Endothelial cell of hepatic sinusoid (primary cell): ENCODE data around the gene ANKMY1.

ENCODE experiments used
- in situ Hi-C: cut with HindIII; loops from 2 replicates; pipeline ENCODE4 v1.10.0; 2017; ENCODE audit warnings: low sequenced_read_pairs

ANKMY1 gene

DNA sequence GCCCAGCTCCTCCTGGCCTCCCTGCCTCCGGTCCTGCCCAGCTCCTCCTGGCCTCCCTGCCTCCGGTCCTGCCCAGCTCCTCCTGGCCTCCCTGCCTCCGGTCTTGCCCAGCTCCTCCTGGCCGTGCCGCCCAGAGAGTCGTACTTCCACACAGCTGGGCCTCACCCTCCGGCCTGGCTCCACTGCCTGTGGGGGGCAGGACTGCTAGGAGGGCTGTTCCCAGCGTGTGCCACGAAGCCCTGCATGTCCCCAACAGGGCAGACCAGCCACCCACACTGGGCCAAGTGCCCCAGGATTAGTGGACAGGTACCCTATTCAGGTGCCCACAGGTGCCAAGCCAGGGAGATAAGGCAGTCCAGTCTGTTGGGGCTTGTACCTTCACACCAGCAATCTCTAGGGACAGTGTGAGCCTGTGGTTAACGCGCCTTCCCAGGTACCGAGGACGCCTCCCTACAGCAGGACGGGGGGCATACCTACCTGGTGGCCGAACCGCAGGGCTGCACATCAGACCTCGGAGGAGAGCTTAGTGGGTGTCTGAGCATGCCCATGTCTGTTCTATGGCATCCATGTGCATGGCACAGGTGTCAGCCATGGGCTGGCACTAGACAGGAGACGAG lies 117.0 kb downstream of the ANKMY1 start:
- in situ Hi-C loops, result no loop called here

DNA sequence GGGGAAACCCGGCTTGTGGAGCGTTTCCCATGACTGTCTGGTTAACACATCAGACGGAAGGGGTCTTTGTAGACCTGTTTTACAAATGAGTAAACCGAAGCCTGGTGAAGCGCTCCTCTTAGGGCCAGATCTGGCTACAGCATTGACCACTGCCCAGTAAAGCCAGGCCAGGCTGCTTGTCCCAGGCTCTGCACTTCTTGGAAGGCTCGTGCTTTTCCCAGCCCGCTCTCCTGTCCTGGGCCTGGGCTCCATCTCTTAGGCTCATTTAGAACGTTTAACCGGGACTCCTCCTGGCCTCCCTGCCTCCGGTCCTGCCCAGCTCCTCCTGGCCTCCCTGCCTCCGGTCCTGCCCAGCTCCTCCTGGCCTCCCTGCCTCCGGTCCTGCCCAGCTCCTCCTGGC lies 117.5 kb downstream of the ANKMY1 start:
- in situ Hi-C loops, result no loop called here

GRCh38 chr2:240439698-240440151 lies 118.1 kb downstream of the ANKMY1 start:
- in situ Hi-C loops, result loop anchor here (5.0 kb wide), 2 partner anchors 52 to 202 kb away; no protein-coding TSS in a partner anchor

- in situ Hi-C loops, result loop anchor here (5.0 kb wide), 2 partner anchors 52 to 202 kb away; no protein-coding TSS in a partner anchor
Measured at GRCh38 chr2:240438810-240439697, 118.7 kb downstream of the ANKMY1 start.

GRCh38 chr2:240437861-240438809 lies 119.7 kb downstream of the ANKMY1 start:
- in situ Hi-C loops, result loop anchor here (5.0 kb wide), 2 partner anchors 51 to 201 kb away; no protein-coding TSS in a partner anchor

- in situ Hi-C loops, result loop anchor here (5.0 kb wide), 2 partner anchors 50 to 200 kb away; no protein-coding TSS in a partner anchor
Measured at GRCh38 chr2:240437551-240437860, 120.3 kb downstream of the ANKMY1 start.

GRCh38 chr2:240436683-240437550 lies 120.9 kb downstream of the ANKMY1 start:
- in situ Hi-C loops, result loop anchor here (5.0 kb wide), 2 partner anchors 50 to 200 kb away; no protein-coding TSS in a partner anchor

- in situ Hi-C loops, result loop anchor here (5.0 kb wide), 2 partner anchors 49 to 199 kb away; no protein-coding TSS in a partner anchor
Measured at GRCh38 chr2:240435948-240436682, 121.7 kb downstream of the ANKMY1 start.

- in situ Hi-C loops, result loop anchor here (5.0 kb wide), 2 partner anchors 48 to 198 kb away; no protein-coding TSS in a partner anchor
Measured at GRCh38 chr2:240435457-240435947, 122.3 kb downstream of the ANKMY1 start, which contains the start of gene GPC1. Gene GPC1, plus strand, starts transcription at chr2:240435663. Its CDS starts 256 bp downstream, at chr2:240435919.

GRCh38 chr2:240434728-240435456 lies 122.9 kb downstream of the ANKMY1 start:
- in situ Hi-C loops, result loop anchor here (5.0 kb wide), 2 partner anchors 48 to 198 kb away; no protein-coding TSS in a partner anchor

DNA sequence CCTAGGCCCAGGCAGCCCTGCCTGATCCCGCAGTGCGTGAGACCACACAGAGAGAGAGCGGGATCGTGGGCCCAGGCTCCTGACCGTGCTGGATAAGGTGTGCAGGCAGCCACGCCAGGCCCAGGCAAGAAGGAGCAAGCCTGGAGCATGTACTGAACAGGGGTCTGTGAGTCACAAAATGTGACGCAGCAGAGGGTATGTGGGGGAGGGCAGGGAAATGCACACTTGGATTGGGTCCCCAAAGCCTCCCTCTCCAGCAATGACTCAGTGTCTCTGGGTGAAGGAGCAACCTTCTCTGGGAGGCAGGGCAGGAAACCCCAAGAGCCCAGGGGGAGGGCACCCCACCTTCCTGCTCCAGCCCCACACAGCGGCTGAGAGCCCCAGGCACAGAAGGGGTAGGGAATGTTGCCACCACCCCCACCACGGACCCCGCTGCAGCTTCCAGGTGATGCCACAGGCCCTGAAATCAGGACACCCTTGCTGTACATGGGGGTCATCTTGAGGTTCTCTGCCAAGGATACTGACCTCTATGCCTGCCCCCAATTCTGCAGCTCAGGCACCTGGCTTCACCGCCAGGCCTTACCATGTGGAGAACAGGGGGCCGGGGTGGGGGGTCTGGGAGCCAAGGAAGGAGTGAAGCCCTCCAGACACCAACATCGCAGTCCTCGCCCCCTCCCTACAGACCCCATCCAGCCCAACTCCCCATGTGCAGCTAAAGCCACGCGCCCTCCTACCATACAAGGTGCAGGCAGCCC lies 123.6 kb downstream of the ANKMY1 start:
- in situ Hi-C loops, result no loop called here

DNA sequence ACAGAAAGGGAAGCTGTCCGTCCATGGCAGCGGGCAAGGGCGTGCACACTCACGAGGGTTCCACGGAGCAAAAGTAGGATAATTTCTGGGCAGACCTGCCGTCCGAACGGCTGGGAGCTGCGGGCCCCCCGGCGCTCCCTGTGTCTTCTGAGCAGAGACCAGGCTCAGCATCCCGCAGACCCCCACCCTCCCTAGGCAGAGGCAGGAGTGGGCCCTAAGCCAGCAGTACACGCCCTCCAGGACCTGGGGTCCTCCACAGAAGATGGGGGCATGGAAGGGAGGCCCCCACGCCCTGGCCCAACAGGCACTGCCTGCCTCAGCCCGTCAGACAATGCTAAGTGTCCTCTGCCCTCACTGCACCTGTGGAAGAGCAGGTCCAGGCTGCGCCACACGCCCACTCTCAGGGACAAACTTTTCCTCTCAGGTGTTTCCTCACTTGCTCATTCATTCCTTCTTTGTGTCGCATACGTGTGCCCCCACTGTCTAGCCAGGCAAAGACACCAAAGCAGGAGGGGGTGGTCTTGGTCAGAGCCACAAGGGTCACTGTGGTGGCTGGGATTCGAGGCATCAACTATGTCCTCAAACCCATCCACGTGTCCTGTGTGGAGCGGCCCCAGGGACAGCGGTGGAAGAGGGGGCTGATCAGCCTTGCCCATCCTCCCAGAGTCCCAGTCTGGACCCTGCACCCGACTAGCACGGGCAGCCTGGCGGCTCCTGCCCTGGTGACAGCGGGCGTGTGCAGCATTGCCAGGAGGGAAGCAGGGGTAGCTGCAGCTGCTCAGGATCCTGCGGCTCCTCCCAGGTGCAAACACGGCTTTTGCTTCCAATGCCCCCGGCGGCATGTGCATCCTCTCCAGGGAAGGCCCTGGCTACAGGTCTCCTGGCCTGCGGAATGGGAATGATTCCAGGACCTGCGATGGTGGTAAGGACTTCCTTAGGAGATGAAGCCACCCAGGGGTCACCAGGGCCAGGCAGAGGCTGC lies 124.7 kb downstream of the ANKMY1 start:
- in situ Hi-C loops, result no loop called here

- in situ Hi-C loops, result no loop called here
Measured at GRCh38 chr2:240432430-240432819, 125.4 kb downstream of the ANKMY1 start.

DNA sequence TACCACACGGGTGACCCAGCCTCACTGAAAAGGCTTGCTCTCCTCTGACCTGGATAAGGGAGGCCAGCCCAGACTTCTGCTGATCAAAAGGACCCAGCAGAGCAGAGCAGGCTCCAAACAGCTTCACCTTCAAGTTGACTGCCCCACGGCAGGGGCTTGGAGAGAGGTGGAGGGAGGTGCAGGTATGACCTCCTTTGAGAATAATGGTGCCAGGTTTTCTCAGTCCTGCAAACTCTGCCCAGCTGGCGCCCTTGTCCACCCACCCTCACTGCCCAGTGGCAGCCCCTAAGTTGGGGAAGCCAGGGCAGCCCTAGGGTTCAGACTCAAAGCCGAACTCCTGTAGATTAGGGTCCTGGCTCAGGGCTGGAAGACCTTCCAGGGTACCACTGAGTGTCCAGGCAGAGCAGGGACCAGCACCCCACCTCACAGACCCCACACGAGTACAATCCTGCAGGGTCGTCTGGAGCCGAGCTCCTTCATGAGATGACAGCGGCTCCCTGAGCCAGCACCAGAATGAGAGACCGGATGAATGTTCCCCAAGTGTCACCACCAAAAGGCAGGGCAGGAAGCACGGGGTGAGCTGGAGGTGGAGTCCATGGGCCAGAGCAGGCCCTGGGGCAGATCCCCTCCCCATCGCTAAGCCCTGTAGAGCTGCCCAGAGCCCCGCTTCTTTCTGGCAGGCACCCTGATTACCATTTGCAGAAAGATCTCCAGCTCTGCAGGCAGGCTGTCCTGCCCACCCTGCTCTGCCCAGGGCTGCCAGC lies 125.9 kb downstream of the ANKMY1 start:
- in situ Hi-C loops, result no loop called here

GRCh38 chr2:240431271-240431660 lies 126.5 kb downstream of the ANKMY1 start:
- in situ Hi-C loops, result no loop called here
